Measurements from ENCODE around the gene CHST3.

CHST3 gene

DNA sequence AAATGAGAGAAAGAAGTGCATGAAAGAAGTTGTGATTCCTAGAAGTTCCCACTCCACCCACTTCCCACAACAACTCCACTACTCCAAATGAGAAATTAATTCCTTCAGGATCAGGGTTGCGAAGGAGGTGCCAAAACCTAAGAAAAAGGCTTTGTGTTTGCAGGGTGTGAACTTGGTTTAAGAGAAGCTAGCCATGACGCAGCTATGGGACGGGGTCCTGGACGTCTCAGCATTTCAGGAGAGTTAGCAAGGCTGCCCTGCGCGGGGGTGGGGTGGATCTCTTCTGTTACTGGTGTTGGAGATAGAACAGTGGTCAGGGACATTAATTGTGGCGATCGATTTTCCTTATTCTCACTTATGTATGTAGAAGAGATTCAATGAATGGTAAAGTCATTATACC lies 61.2 kb downstream of the CHST3 start:
- Histone ChIP-seq H3K27ac (no peak overlapping the region), H3K4me3 (no peak overlapping the region), H3K4me1 (peaks cover 0 to 12% (median 9%) of the 10 kb centered on the region in 4 donors), H3K9me3 (no peaks in the 10 kb centered on the region), H3K36me3 (no peaks in the 10 kb centered on the region), H3K27me3 (peaks cover 0 to under 1% of the 10 kb centered on the region in 2 donors)
- intact Hi-C loops (cut with DNase I; ENCODE audit: low total_unique reads): no loop called here
- no peak for DNase-seq
- TF ChIP-seq, protein P1, sequence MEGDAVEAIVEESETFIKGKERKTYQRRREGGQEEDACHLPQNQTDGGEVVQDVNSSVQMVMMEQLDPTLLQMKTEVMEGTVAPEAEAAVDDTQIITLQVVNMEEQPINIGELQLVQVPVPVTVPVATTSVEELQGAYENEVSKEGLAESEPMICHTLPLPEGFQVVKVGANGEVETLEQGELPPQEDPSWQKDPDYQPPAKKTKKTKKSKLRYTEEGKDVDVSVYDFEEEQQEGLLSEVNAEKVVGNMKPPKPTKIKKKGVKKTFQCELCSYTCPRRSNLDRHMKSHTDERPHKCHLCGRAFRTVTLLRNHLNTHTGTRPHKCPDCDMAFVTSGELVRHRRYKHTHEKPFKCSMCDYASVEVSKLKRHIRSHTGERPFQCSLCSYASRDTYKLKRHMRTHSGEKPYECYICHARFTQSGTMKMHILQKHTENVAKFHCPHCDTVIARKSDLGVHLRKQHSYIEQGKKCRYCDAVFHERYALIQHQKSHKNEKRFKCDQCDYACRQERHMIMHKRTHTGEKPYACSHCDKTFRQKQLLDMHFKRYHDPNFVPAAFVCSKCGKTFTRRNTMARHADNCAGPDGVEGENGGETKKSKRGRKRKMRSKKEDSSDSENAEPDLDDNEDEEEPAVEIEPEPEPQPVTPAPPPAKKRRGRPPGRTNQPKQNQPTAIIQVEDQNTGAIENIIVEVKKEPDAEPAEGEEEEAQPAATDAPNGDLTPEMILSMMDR (IDR thresholded peaks at IDR 0.05): no peak

DNA sequence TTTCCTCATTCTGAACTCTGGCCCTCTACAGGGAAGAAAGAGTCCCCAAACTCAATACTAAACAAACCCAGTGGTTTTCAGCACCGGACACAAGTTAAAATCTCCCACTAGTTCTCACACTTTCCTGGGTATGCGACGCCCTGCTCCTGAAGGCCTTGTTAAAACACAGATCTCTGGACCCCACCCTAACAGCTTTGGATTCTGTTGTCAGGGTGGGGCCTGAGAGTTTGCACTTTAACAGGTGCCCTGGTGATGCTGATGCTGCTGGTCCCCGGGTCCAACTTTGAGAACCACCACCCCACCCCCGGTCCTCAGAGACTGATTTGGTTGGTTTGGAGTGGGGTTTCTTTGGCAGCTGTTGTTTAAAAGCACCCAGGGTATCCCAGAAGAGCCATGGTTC lies 61.6 kb downstream of the CHST3 start:
- no peak for DNase-seq
- peaks cover 0 to 12% (median 9%) of the 10 kb centered on the region in 4 donors for H3K4me1 ChIP-seq
- H3K27me3 ChIP-seq: peaks cover 0 to 5% of the 10 kb centered on the region in 2 donors
- no peak overlapping the region for H3K27ac ChIP-seq
- no peaks in the 10 kb centered on the region for H3K9me3 ChIP-seq
- intact Hi-C loops (cut with DNase I; ENCODE audit: low total_unique reads): no loop called here
- H3K36me3 ChIP-seq: no peaks in the 10 kb centered on the region
- TF ChIP-seq, protein P1 (IDR thresholded peaks at IDR 0.05): no peak
- H3K4me3 ChIP-seq: no peak overlapping the region

DNA sequence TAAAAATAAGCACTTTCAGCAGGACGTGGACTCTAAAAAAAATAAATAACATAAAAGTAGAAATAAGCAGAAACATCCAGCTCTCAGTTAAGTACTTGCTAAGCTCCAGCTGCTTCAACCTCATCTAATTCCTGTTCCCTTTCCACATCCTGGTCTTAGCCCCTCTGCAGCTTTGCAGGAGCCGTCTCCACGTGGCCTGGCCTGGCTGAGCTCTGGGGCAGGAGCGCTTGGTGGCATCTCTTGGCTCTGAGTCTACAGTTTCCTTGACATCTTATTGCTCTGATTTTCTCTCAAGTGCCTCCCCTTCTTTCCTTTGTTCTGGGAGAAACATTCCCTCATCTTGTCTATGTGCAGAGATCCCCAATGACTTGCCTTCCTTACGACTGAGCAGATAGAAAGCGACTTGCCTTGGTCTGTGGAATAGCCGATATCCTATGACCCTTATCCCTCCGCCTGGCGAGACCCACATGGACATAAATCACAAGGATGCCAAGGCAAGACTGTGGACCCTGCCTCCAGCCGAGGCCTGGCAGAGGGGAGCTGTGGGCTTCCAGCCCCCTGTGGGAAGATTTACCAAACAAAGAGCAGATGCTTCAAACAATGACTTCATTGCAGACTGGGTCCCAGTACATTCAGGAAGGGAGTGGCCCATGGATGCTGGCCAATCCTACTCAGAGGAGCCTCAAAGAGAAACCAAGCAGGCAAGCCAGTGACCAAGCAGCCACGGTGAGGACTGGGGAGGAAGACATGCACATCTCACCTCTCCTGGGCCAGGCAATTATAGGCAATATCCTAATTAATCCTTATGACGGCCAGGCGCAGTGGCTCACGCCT lies 62.3 kb downstream of the CHST3 start:
- Histone ChIP-seq H3K4me3 (no peak overlapping the region), H3K9me3 (no peaks in the 10 kb centered on the region), H3K27me3 (peaks cover 0 to 11% of the 10 kb centered on the region in 2 donors), H3K36me3 (no peaks in the 10 kb centered on the region), H3K4me1 (peaks cover 0 to 8% (median 6%) of the 10 kb centered on the region in 4 donors), H3K27ac (no peak overlapping the region)
- TF ChIP-seq, protein P1 (IDR thresholded peaks at IDR 0.05): no peak
- DNase-seq: peak in 1 of 2 donors; percentile 61
- intact Hi-C loops (cut with DNase I; ENCODE audit: low total_unique reads): no loop called here

DNA sequence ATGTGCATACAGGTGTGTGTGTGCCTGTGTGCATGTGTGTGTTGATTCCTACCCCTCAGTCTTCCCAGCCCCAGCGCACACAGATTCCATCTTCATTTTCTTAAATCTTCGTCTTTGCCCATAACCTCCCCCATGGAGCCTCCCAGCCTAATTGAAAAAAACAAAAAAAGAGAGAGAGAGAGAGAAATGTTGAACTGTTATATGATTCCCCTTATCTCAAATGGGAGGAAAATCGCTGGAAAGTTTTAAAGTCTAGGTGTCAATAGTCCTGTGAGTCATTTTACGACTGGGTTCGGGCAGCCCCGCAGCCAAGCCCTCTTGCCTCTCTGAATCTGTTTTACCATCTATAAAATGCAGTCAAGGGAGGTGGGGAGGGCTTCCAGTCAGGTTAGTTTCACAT lies 63.3 kb downstream of the CHST3 start:
- DNase-seq: no peak
- Histone ChIP-seq H3K36me3 (no peaks in the 10 kb centered on the region), H3K9me3 (no peaks in the 10 kb centered on the region), H3K27ac (no peak overlapping the region), H3K4me3 (no peak overlapping the region), H3K27me3 (peaks cover 0 to 19% of the 10 kb centered on the region in 2 donors), H3K4me1 (no peaks in the 10 kb centered on the region)
- intact Hi-C loops (cut with DNase I; ENCODE audit: low total_unique reads): no loop called here
- TF ChIP-seq, protein P1 (IDR thresholded peaks at IDR 0.05): no peak

DNA sequence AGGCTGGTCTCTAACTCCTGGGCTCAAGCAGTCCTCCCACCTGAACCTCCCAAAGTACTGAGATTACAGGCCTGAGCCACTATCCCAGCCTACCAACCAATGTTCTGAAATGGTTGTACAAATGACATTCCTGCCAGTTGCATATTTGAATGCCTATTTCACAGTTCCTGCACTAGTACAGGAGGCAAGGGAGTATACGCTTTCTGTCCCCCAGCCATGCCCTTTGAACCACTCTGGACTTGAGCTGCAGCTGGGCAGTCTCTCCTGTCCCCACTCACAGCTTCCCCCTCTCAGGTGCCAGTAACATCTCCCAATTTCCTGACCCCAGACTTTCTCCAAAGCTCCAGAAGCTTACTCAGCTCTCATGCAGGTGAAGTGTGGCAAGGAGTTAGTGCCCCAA lies 65.2 kb downstream of the CHST3 start:
- Histone ChIP-seq H3K4me1 (no peaks in the 10 kb centered on the region), H3K36me3 (no peaks in the 10 kb centered on the region), H3K9me3 (no peaks in the 10 kb centered on the region), H3K27ac (no peak overlapping the region), H3K27me3 (peaks cover 0 to 19% of the 10 kb centered on the region in 2 donors), H3K4me3 (no peak overlapping the region)
- no peak for DNase-seq
- intact Hi-C loops (cut with DNase I; ENCODE audit: low total_unique reads): no loop called here
- TF ChIP-seq, protein P1 (IDR thresholded peaks at IDR 0.05): no peak

Measured in tibial artery (tissue), 4 donors.